ENCODE measurements around the gene DNAJA1.
"Not testable (repeated sequence)": the region's sequence is repeated elsewhere in the genome, so short reads cannot be mapped to it uniquely, and the experiment has no call there.

The DNAJA1 gene

GRCh38 chr9:33024966-33025571 lies at the start of gene DNAJA1:
Gene DNAJA1 (plus strand): TSS chr9:33025273. CDS start chr9:33026485, 1,212 bp downstream.
- peak; percentile 96 for DNase-seq

GRCh38 chr9:32978051-32978450 lies 47.0 kb upstream of the DNAJA1 start:
- DNase-seq, result no peak

- no peak for DNase-seq
These were observed 38.1 kb upstream of the DNAJA1 start for GRCh38 chr9:32986971-32987370.

- DNase-seq, result no peak
These were observed 35.4 kb upstream of the DNAJA1 start for GRCh38 chr9:32989660-32990059.

GRCh38 chr9:32991897-32992594 lies 33.0 kb upstream of the DNAJA1 start:
- no peak for DNase-seq

GRCh38 chr9:32992595-32993238 lies 32.4 kb upstream of the DNAJA1 start:
- no peak for DNase-seq

GRCh38 chr9:33000682-33001055 lies 24.4 kb upstream of the DNAJA1 start:
- DNase-seq, result peak; percentile 15

GRCh38 chr9:33005335-33005734 lies 19.7 kb upstream of the DNAJA1 start:
- not testable (repeated sequence) for DNase-seq

GRCh38 chr9:33007755-33008154 lies 17.3 kb upstream of the DNAJA1 start:
- no peak for DNase-seq

GRCh38 chr9:33011831-33012230 lies 13.2 kb upstream of the DNAJA1 start:
- no peak for DNase-seq

- DNase-seq, result no peak
These were observed 12.6 kb upstream of the DNAJA1 start for GRCh38 chr9:33012328-33013069.

- DNase-seq, result no peak
These were observed 11.0 kb upstream of the DNAJA1 start for GRCh38 chr9:33013962-33014664.

GRCh38 chr9:33014665-33015014 lies 10.4 kb upstream of the DNAJA1 start:
- DNase-seq, result no peak

- no peak for DNase-seq
These were observed 7.6 kb upstream of the DNAJA1 start for GRCh38 chr9:33017283-33018041.

GRCh38 chr9:33019797-33020196 lies 5.3 kb upstream of the DNAJA1 start:
- DNase-seq, result no peak

- no peak for DNase-seq
These were observed 2.8 kb upstream of the DNAJA1 start for GRCh38 chr9:33022303-33022702.

GRCh38 chr9:33022755-33023154 lies 2.3 kb upstream of the DNAJA1 start:
- DNase-seq, result no peak

GRCh38 chr9:33023661-33024060 lies 1.4 kb upstream of the DNAJA1 start:
- no peak for DNase-seq

- DNase-seq, result peak; percentile 37
These were observed 727 bp upstream of the DNAJA1 start for GRCh38 chr9:33024126-33024965.

- DNase-seq, result peak; percentile 78
These were observed 684 bp downstream of the DNAJA1 start for GRCh38 chr9:33025572-33026342.

All from RPMI8226 (cell line).